ENCODE results near the gene PEX6.
A peak's percentile ranks its signal among the peaks of the same experiment; 100 is the strongest.

PEX6 gene

GRCh38 chr6:42928986-42929820, 49.8 kb downstream of the PEX6 start, which contains the start of gene CNPY3:
TSS of gene CNPY3 (plus strand) at chr6:42929480. CDS start at chr6:42929571, 91 bp downstream.
- peak; percentile 93 to 96 for DNase-seq

- no peak for DNase-seq
Observed at GRCh38 chr6:42925248-42925857, 53.6 kb downstream of the PEX6 start.

GRCh38 chr6:42923666-42924065, 55.3 kb downstream of the PEX6 start:
- DNase-seq = no peak

- no peak for DNase-seq
Observed at GRCh38 chr6:42921801-42922200, 57.2 kb downstream of the PEX6 start.

GRCh38 chr6:42916288-42916687, 62.7 kb downstream of the PEX6 start:
- DNase-seq = no peak

GRCh38 chr6:42915732-42916131, 63.2 kb downstream of the PEX6 start, which contains the start of gene PTCRA:
TSS of gene PTCRA (plus strand) at chr6:42916053. CDS start at chr6:42916070, 17 bp downstream.
- DNase-seq = no peak

GRCh38 chr6:42914546-42914945, 64.4 kb downstream of the PEX6 start:
- DNase-seq = no peak
